ENCODE measurements around the gene DDRGK1.

DDRGK1 gene

GRCh38 chr20:3233991-3234498, 29.6 kb upstream of the DDRGK1 start:
- DNase-seq, result no peak

DNA sequence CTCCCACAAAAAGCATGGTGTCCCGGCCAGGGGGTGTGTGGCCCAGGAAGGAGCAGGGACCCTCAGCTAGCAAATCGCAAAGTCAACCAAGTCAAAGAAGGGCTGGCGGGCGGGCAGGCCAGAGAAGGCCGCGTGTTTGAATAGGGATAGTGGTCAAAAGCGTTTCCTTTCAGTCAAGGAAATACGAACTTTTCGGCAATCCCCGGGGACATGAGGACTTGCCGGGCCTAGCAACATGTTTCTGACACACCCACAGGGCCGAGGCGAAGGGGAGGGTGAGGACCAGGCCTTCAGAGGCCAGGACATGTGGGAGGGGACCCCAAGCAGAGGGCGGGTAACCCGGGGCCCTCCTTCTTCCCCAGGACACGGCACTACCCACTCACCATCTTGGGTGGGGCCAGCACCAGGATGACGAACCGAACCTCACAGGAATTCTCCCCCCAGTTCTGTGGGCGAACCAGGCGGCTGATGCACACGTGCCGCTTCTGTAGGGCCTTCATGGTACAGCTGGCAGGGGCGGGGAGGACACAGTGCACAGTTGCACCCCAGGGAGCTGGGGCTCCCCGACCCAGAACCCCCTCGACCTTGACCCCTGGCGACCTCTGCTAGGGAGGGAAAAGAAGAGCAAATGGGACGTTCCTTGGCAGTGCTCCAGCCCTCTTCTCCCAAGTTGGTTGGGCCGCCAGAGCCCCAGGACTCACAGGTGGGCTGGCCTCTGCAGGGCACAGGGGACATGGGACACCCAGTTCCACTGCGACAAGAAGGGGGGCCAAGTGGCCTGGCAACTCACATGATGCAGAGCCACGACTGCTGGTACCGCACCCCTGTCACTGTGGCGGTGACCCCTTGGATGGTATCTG, 28.9 kb upstream of the DDRGK1 start:
- DNase-seq, result no peak

DNA sequence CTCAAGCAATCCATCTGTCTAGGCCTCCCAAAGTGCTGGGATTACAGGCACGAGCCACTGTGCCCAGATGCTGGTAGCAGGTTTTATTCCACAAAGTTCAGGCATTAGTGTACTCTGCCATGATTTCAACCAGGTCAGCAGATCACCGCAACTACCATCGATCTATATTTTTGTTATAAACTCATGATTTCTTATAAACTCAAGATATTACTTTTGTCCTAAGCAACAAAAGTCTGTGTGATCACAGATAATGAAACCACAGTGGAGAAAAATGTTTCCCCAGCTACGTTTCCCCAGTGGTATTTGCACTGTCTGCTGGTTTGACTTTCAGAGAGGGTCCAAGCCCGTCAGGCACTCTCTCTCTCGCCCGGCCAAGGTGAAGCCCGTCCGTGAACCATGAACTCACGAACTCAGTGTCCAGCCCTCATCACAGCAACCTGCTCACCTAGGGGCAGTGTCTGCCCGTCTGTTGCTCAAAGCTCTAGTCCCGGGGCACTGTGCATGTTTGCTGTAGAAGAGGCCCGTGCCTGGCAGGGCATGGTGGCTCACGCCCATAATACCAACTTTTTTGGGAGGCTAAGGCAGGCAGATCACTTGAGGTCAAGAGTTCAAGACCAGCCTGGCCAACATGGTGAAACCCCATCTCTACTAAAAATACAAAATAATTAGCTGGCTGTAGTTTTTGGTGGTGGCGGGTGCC, 27.6 kb upstream of the DDRGK1 start:
- no peak for DNase-seq

DNA sequence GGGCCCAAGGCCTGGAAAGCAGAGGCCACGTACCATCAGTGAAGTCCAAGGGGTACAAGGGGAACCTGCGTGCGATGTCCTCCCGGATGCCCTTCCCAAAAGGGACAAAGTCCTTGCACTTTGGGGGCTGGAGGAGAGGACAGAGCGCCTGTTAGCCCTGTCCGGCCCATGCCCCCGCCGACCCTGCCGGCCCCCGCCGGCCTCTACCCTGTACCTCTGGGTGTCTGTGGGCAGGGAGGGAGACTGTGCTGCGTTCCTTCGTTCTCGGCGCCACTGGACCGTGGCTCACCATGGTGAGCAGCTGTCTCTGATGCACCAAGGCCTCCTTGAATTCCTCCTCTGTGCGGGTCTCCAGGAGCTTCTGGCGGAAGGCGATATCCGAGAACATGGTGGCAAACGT, 26.6 kb upstream of the DDRGK1 start:
- no peak for DNase-seq

GRCh38 chr20:3229798-3230197, 25.3 kb upstream of the DDRGK1 start:
- no peak for DNase-seq

GRCh38 chr20:3229158-3229557, 24.7 kb upstream of the DDRGK1 start:
- DNase-seq, result no peak

GRCh38 chr20:3228750-3229032, 24.2 kb upstream of the DDRGK1 start:
- DNase-seq, result no peak

- DNase-seq, result no peak
These were observed 23.7 kb upstream of the DDRGK1 start for GRCh38 chr20:3227936-3228749.

- DNase-seq, result no peak
These were observed 23.0 kb upstream of the DDRGK1 start for GRCh38 chr20:3227506-3227905.

DNA sequence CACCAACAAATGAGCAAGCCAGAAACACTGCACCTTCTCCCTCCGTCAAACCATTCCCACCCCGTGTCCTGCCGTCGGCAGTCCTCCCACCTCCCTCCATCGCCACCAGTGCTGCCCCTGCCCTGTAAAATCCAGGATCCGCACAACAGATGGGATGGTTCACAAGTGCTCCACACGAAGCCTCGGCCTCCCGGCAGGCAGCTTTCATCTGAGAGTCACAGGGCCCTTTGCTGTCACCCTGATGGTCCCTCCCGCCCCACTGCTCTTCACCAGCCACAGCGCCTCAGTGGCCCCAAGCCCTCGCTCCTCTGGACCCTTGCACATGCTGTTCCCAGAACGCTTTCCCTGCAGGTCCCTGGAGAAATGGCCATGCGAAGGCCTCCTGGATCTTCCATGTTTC, 22.4 kb upstream of the DDRGK1 start:
- DNase-seq, result no peak

GRCh38 chr20:3226093-3226492, 21.6 kb upstream of the DDRGK1 start:
- DNase-seq, result no peak

- no peak for DNase-seq
These were observed 20.4 kb upstream of the DDRGK1 start for GRCh38 chr20:3224681-3225421.

DNA sequence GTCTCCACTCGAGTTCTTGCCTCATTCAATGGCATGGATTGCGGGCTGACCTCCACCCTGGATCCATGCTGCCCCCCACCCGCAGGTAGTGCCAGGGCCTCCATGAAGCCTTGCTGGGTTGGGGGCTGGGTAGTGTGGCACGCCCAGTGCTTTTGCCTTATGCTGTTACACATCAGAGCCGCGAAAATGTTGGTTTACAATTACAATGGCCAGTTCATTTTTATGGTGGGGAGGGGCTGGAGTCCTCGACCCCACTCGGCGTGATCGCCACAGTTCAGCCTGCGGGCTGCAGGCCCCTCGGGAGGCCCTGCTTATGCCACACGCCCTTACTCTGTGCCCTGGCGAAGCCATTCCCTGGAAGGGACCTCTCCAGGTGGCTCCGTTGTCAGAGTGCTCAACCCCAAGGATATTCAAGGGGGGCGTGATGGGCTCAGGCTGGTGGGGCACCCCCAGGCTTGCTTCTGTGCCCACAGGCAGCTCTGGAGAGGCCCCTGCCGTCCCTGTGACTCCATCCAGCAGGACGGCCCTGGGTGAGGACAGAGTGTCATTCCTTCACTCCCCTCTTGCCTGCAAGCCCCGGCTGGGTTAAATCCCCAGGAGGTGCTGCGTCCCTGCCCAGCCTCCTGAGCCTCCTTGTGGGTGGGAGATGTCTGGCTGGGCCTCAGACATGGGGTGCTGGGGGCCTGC, 19.7 kb upstream of the DDRGK1 start:
- no peak for DNase-seq

DNA sequence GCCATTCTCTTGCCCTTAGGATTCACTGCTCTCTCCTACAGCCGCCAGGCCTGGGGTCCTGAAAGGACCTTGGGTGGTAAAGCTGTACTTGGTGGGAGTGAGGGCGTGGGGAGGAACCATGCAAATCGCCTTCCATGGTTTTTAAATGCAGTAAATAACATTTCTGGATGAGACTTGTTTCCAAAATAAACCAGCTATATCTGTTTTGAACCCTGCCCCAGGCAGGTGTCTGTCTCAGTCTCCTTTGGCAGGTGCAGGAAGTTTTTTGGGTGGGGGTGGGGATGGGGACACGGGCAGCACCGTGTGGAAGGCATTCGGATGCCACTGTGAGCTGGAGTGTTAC, 19.1 kb upstream of the DDRGK1 start:
- DNase-seq, result no peak

DNA sequence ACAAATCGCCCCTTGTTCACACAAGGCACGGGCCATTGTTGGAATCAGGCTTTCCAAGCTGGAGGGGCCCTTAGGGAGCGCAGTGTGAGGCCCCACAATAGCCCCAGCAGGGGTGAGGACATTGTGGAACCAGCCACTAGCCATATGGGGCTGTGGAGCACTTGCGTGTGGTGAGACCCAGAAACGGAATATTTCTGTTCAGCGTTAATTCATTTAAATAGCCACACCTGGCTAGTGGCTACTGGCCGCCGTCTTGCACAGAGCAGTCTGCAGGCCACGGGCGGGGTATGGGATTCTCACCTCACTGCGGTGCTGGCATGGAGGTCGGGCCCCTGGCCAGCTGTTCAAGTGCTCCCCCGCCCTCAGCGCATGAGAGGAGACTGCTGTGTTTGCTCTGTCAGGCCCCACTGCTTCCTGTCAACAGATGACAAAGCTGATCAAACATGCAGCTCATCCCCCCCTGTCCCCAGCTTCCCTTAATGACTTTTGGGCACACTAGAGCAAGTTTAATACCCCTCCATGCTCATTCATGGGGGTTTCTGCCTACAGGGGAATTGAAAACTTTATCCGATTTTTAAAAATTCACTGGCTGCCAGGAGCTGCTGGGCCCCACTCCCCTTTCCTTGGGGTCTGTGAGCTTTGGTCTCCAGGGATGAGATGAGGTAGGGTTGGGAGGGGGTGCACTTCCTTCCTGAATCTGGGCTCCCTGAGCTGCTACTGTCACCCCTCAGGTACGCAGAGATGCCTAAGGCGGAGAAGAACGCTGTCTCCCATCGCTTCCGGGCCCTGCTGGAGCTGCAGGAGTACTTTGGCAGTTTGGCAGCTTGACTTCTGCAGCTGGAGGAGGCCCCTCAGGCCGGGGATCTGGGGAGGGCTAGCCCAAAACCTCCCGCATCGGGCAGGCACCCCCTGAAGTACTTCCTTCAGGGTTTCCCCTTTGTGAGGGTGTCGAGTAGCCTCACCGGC, 18.4 kb upstream of the DDRGK1 start:
- no peak for DNase-seq

DNA sequence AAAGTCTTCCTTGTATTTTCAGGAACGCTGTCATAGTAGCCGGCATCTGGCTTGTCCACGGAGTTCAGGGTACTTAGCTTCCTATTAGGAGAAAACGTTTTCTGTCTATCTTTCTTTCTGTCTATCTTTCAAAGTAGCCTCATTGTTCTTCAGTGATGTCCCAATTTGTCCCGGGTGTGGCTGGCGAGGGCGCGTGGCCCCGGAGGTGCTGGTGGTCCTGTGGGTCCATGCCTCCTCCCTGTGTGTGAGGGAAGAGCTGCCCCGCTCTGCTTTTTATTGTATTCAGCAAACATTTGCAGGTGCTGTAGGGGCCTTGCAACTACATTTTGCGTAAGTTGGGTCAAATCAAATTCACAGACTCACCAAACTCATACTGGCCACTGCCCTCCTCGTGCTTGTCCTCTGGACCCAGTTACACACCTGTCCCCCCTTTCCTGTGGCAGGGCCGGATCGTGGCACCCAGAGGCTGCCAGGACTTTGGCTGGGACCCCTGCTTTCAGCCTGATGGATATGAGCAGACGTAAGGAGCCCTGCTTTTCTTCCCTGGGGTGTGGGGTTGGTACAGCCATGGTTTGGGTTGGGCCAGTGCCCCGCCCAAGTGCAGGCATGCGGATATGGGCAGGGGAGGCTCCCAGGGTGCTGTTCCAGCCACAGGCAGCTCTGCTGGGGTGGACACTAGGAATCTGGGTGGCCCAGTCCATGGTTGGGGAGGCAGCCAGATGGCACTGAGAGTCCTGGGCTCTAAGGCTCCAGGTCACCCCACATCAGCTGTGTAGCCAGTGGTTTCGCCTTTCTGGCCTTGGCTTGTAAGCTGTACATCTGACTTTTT, 17.1 kb upstream of the DDRGK1 start:
- DNase-seq, result no peak

DNA sequence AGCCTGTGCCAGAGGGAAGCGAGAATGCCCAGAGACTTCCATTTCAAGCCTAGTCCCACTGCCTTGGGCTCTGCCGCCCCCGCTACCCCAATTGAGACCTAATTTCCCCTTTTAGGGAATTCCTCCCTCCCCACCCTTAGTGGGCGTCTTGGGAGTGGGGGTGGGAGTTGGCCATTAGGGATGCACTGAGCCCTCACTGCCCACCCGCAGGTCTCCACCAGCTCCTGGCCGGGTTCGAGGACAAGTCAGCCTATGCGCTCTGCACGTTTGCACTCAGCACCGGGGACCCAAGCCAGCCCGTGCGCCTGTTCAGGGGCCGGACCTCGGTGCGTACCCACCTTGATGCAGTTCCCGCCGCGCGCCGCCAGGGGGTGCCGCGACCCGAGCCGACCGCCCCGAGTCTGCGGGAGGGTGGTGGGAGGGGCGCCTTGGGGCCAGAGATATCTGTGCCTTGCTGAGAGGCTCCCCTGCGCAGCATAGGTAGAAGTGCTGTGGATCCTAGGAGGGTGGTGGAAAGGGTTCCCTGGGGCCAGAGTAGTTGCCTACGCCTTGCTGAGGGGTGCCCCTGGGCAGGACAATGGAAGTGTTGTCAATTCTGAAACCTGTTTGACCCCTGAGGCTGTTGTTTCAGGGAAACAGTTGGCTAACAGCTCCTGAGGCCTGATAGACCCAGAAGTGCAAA, 14.0 kb upstream of the DDRGK1 start:
- DNase-seq, result peak; percentile 37

- peak; percentile 15 for DNase-seq
These were observed 11.0 kb upstream of the DDRGK1 start for GRCh38 chr20:3215359-3215917.

DNA sequence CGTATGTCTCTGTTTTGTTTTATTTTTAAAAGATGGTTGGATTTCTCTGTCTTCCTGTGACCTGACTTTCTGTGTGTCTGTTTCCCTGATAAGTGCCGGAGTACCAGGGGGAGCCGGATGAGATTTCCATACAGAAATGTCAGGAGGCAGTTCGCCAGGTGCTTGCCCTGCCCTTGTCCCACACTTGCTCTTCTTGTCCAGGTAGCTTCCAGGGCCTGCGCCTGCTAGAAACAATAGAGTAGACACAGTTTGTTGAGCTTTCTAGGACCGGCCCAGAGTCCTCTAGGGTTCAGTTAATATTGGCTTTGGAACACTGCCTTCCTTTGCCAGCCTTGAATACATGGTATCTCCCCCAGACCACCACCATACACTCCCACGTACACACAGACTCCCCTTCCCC, 8.7 kb upstream of the DDRGK1 start:
- no peak for DNase-seq

Data from inflammatory macrophage treated with lipopolysaccharide for 4 hours (primary cell).